Neural progenitor cell (in vitro differentiated cells): ENCODE measurements around the gene TUBB2A. TPM values are rescaled to one million over a fixed set of nuclear protein-coding genes. Genes with fewer than 3 reads are reported as not detected.
A peak's percentile ranks its signal among the peaks of the same experiment; 100 is the strongest.

Experiments used
- DNase-seq: peaks from one replicate; pipeline ENCODE4 v3.0.0-alpha.2; 2016; ENCODE audit warnings: low spot score
- H2AFZ ChIP-seq: fragments of 200-600 bp; sonication (generic); replicated peaks from 2 replicates; pipeline ENCODE4 v1.6.1; 2016; ENCODE audit warnings: antibody characterized with exemption
- H3F3A ChIP-seq: fragments of 200-600 bp; sonication (generic); 2 replicates; pipeline ENCODE4 v1.6.1; 2016; ENCODE audit warnings: antibody characterized with exemption, low read depth
- H3K27ac ChIP-seq: fragments of 200-600 bp; sonication (generic); 2 replicates; pipeline ENCODE4 v1.5.1; 2016; ENCODE audit warnings: mild to moderate bottlenecking
- H3K27me3 ChIP-seq: fragments of 200-600 bp; sonication (generic); 2 replicates; pipeline ENCODE4 v1.6.1; 2016; ENCODE audit warnings: mild to moderate bottlenecking, moderate library complexity
- H3K36me3 ChIP-seq: fragments of 200-600 bp; sonication (generic); 2 replicates; pipeline ENCODE4 v1.5.1; 2016
- H3K4me1 ChIP-seq: fragments of 200-600 bp; sonication (generic); 2 replicates; pipeline ENCODE4 v1.6.1; 2016; ENCODE audit warnings: mixed run types
- H3K4me2 ChIP-seq: fragments of 200-600 bp; sonication (generic); 2 replicates; pipeline ENCODE4 v1.6.1; 2016
- H3K4me3 ChIP-seq: fragments of 200-600 bp; sonication (generic); 2 replicates; pipeline ENCODE4 v1.5.1; 2016
- H3K79me2 ChIP-seq: fragments of 200-600 bp; sonication (generic); 2 replicates; pipeline ENCODE4 v1.6.1; 2016; ENCODE audit warnings: low read depth
- H3K9ac ChIP-seq: fragments of 200-600 bp; sonication (generic); 2 replicates; pipeline ENCODE4 v1.6.1; 2016
- H3K9me3 ChIP-seq: fragments of 200-600 bp; sonication (generic); 2 replicates; pipeline ENCODE4 v1.5.1; 2016; ENCODE audit warnings: low read depth
- H4K20me1 ChIP-seq: fragments of 200-600 bp; sonication (generic); 2 replicates; pipeline ENCODE4 v1.6.1; 2016; ENCODE audit warnings: low read depth
- H3K27ac Mint-ChIP-seq: 3 replicates; pipeline ENCODE4 v1.8.0; 2021; ENCODE audit warnings: mixed read lengths
- H3K27me3 Mint-ChIP-seq: 2 replicates; pipeline ENCODE4 v1.8.0; 2022; ENCODE audit warnings: low read depth, mild to moderate bottlenecking, inconsistent platforms, moderate library complexity, mixed read lengths; ENCODE audit not compliant: insufficient read depth
- H3K36me3 Mint-ChIP-seq: 3 replicates; pipeline ENCODE4 v1.8.0; 2021; ENCODE audit warnings: mixed read lengths
- H3K4me1 Mint-ChIP-seq: 3 replicates; pipeline ENCODE4 v1.8.0; 2021; ENCODE audit warnings: mixed read lengths
- H3K4me3 Mint-ChIP-seq: 3 replicates; pipeline ENCODE4 v1.8.0; 2021; ENCODE audit warnings: mild to moderate bottlenecking, moderate library complexity, mixed read lengths
- H3K9me3 Mint-ChIP-seq: 3 replicates; pipeline ENCODE4 v1.8.0; 2020; ENCODE audit warnings: mixed read lengths
- EZH2 ChIP-seq: fragments of 200-600 bp; sonication (generic); IDR thresholded peaks from 2 replicates; pipeline ENCODE4 v1.6.1; 2017; ENCODE audit warnings: antibody characterized with exemption, mild to moderate bottlenecking, moderate library complexity
- EZH2phosphoT487 ChIP-seq: fragments of 200-600 bp; sonication (generic); IDR thresholded peaks from 2 replicates; pipeline ENCODE4 v1.6.1; 2017; ENCODE audit warnings: antibody characterized with exemption
- total RNA-seq: library from RNA; depleted of rRNA; stranded (reverse); fragments of >200 nt; gene quantifications from 2 replicates; pipeline ENCODE4 v1.2.3, GENCODE V29; 2015; ENCODE audit warnings: low replicate concordance
- TF ChIP-seq, protein P1 (sequence below): fragments of 200-600 bp; sonication (generic); IDR thresholded peaks from 2 replicates; pipeline ENCODE4 v1.5.1; 2017; ENCODE audit warnings: antibody characterized with exemption, mild to moderate bottlenecking

Gene TUBB2A
- total RNA-seq, 1 donor from 2014 or later = 57.9 TPM

DNA sequence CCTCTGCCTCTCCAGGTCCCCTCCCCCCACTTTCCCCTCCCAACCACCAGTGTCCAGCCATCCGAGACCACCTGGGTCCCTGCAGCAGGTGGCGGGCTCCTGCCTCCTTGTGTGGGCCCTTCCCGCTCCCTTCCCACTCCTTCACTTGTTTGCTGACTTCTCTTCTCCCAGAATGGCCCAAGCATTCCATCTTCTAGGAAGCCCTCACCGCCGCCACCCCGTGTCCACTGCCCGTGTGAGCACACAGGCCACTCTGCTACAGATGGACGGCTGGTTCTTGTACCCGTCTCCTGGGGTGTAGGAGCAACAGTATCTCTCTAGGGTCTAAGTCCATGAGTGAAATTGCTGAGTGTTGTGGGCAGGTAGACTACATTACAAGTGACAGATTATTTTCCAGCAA, 23.8 kb downstream of the TUBB2A start:
- no peaks in the 10 kb centered on the region for H3K79me2 ChIP-seq
- no peak for DNase-seq
- H3K27ac Mint-ChIP-seq = no peak overlapping the region
- no peak overlapping the region for H3K9ac ChIP-seq
- no peaks in the 10 kb centered on the region for H4K20me1 ChIP-seq
- H3K4me1 ChIP-seq = no peaks in the 10 kb centered on the region
- H3F3A ChIP-seq = no peaks in the 10 kb centered on the region
- no peaks in the 10 kb centered on the region for H3K4me1 Mint-ChIP-seq
- no peak overlapping the region for H3K4me2 ChIP-seq
- H3K4me3 ChIP-seq = no peak overlapping the region
- H3K9me3 Mint-ChIP-seq = no peaks in the 10 kb centered on the region
- no peak overlapping the region for H2AFZ ChIP-seq
- peaks cover 3% of the 10 kb centered on the region for H3K27me3 Mint-ChIP-seq
- H3K27ac ChIP-seq = peak overlapping the region; percentile 29
- no peaks in the 10 kb centered on the region for H3K9me3 ChIP-seq
- H3K36me3 Mint-ChIP-seq = peaks cover 59% of the 10 kb centered on the region
- peak overlapping the region; percentile 38 for H3K4me3 Mint-ChIP-seq
- no peaks in the 10 kb centered on the region for H3K27me3 ChIP-seq
- no peak for TF ChIP-seq EZH2
- peaks cover 19% of the 10 kb centered on the region for H3K36me3 ChIP-seq

DNA sequence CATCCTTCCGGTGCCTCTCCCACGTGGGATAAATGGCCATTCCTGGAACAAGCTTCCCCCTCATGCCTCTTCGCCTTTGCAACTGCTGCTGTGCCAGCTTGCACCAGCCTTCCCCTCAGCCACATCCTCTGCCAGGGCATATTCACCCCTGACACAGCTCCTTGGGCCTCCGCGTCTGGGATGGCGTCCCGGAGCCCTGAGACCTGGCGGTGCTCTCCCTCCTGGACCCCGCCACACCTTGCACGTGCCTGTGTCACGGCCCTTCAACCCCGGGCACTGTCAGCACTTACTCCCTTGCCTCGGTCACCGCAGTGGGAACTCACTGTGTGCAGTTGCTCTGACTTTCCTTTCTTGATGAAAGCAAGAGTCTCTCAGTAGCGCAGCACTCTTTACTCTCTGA, 25.6 kb downstream of the TUBB2A start:
- H3K36me3 Mint-ChIP-seq = peaks cover 57% of the 10 kb centered on the region
- no peak overlapping the region for H2AFZ ChIP-seq
- no peaks in the 10 kb centered on the region for H3K79me2 ChIP-seq
- H3K9me3 Mint-ChIP-seq = no peaks in the 10 kb centered on the region
- H3K4me1 ChIP-seq = no peaks in the 10 kb centered on the region
- H3K27me3 Mint-ChIP-seq = peaks cover 3% of the 10 kb centered on the region
- no peaks in the 10 kb centered on the region for H3F3A ChIP-seq
- peak overlapping the region; percentile 19 for H3K27ac Mint-ChIP-seq
- no peak overlapping the region for H3K4me3 ChIP-seq
- H3K27me3 ChIP-seq = no peaks in the 10 kb centered on the region
- H3K4me1 Mint-ChIP-seq = no peaks in the 10 kb centered on the region
- H3K9me3 ChIP-seq = no peaks in the 10 kb centered on the region
- no peak overlapping the region for H3K4me3 Mint-ChIP-seq
- TF ChIP-seq, protein P1, sequence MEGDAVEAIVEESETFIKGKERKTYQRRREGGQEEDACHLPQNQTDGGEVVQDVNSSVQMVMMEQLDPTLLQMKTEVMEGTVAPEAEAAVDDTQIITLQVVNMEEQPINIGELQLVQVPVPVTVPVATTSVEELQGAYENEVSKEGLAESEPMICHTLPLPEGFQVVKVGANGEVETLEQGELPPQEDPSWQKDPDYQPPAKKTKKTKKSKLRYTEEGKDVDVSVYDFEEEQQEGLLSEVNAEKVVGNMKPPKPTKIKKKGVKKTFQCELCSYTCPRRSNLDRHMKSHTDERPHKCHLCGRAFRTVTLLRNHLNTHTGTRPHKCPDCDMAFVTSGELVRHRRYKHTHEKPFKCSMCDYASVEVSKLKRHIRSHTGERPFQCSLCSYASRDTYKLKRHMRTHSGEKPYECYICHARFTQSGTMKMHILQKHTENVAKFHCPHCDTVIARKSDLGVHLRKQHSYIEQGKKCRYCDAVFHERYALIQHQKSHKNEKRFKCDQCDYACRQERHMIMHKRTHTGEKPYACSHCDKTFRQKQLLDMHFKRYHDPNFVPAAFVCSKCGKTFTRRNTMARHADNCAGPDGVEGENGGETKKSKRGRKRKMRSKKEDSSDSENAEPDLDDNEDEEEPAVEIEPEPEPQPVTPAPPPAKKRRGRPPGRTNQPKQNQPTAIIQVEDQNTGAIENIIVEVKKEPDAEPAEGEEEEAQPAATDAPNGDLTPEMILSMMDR = no peak
- no peak for TF ChIP-seq EZH2phosphoT487
- no peak for TF ChIP-seq EZH2
- peaks cover 3% of the 10 kb centered on the region for H3K36me3 ChIP-seq
- H3K4me2 ChIP-seq = no peak overlapping the region
- no peaks in the 10 kb centered on the region for H4K20me1 ChIP-seq
- no peak overlapping the region for H3K27ac ChIP-seq
- no peak for DNase-seq
- no peak overlapping the region for H3K9ac ChIP-seq

DNA sequence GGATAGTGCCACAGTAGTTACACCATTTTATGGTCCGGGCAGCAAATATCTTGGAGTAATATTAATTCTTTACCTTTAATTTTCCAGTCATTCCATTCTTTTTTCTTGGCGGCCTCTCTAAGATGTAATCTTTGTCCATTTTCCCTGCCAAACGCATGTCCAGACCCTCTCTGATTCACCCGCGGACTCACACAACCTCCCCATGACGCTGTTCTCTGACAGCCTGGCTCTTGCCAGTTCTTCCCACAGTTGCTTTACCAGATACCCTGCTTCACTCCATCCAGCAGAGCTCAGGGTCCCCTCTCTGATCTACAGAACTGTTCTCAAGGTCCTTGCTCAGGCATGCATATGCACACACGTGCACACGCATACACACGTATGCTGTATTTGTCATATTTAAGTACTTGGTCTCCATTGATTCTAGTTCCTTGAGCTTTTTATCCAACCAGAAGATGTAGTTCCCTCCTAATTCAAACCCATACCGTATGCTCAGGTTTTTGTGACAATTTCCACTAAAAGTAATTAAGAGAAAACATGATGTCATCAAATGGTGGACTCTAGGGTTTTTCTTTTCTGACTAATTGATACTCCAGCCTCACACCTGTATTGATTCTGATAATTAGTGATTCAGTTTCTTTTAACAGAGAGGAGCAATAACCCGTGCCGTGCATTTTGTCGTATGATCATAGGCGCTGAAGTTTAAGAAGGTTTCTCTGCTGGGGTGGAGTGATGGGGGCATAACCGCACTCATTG, 28.8 kb downstream of the TUBB2A start:
- Histone ChIP-seq H3K79me2 (no peaks in the 10 kb centered on the region), H4K20me1 (peaks cover 8% of the 10 kb centered on the region), H3F3A (peaks cover 8% of the 10 kb centered on the region), H3K4me3 (no peak overlapping the region), H3K27me3 (no peaks in the 10 kb centered on the region), H3K9me3 (no peaks in the 10 kb centered on the region), H2AFZ (no peak overlapping the region), H3K4me2 (no peak overlapping the region), H3K36me3 (peaks cover 3% of the 10 kb centered on the region), H3K27ac (no peak overlapping the region), H3K9ac (no peak overlapping the region), H3K4me1 (no peaks in the 10 kb centered on the region)
- no peak for TF ChIP-seq EZH2phosphoT487
- TF ChIP-seq, protein P1 = no peak
- no peak for TF ChIP-seq EZH2
- DNase-seq = no peak
- no peaks in the 10 kb centered on the region for H3K9me3 Mint-ChIP-seq
- peaks cover 3% of the 10 kb centered on the region for H3K27me3 Mint-ChIP-seq
- peak overlapping the region; percentile 4 for H3K27ac Mint-ChIP-seq
- no peak overlapping the region for H3K4me3 Mint-ChIP-seq
- H3K4me1 Mint-ChIP-seq = peaks cover 15% of the 10 kb centered on the region
- H3K36me3 Mint-ChIP-seq = peaks cover 38% of the 10 kb centered on the region

GRCh38 chr6:3125815-3126214, 31.5 kb downstream of the TUBB2A start:
- Histone ChIP-seq H3K79me2 (no peaks in the 10 kb centered on the region), H3K9me3 (no peaks in the 10 kb centered on the region), H3K27ac (no peak overlapping the region), H3K4me3 (no peak overlapping the region), H3K27me3 (no peaks in the 10 kb centered on the region), H3F3A (peaks cover 8% of the 10 kb centered on the region), H3K9ac (no peak overlapping the region), H4K20me1 (peaks cover 8% of the 10 kb centered on the region), H3K4me2 (no peak overlapping the region), H2AFZ (no peak overlapping the region), H3K4me1 (no peaks in the 10 kb centered on the region), H3K36me3 (peaks cover 3% of the 10 kb centered on the region)
- DNase-seq = no peak
- H3K9me3 Mint-ChIP-seq = no peaks in the 10 kb centered on the region
- peaks cover 22% of the 10 kb centered on the region for H3K36me3 Mint-ChIP-seq
- H3K27ac Mint-ChIP-seq = no peak overlapping the region
- H3K4me3 Mint-ChIP-seq = no peak overlapping the region
- H3K4me1 Mint-ChIP-seq = peaks cover 26% of the 10 kb centered on the region
- H3K27me3 Mint-ChIP-seq = no peaks in the 10 kb centered on the region
- TF ChIP-seq EZH2 (no peak), EZH2phosphoT487 (no peak)
- TF ChIP-seq, protein P1 = no peak
